ENCODE results near the gene CXCR5.

CXCR5 gene

GRCh38 chr11:118914178-118914918 is 30.7 kb downstream of the CXCR5 start:
- DNase-seq (ENCODE audit: low read depth) = no peak

DNA sequence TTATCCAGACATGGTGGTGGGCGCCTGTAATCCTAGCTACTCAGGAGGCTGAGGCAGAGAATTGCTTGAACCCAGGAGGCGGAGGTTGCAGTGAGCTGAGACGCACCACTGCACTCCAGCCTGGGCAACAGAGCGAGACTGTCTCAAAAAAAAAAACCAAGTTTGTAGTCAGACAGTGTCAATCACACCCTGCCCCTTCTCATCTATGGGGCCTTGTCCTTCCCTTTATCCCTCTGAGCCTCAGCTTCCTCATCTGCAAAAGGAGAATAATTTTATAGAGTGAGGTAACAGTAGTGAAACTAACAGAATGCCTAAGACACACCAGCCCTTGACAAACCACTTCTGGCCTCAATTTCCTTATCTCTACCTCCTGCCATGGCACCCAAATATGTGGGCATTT is 31.3 kb downstream of the CXCR5 start:
- DNase-seq (ENCODE audit: low read depth) = no peak

- no peak for DNase-seq (ENCODE audit: low read depth)
Observed at GRCh38 chr11:118915396-118915795, 31.7 kb downstream of the CXCR5 start.

DNA sequence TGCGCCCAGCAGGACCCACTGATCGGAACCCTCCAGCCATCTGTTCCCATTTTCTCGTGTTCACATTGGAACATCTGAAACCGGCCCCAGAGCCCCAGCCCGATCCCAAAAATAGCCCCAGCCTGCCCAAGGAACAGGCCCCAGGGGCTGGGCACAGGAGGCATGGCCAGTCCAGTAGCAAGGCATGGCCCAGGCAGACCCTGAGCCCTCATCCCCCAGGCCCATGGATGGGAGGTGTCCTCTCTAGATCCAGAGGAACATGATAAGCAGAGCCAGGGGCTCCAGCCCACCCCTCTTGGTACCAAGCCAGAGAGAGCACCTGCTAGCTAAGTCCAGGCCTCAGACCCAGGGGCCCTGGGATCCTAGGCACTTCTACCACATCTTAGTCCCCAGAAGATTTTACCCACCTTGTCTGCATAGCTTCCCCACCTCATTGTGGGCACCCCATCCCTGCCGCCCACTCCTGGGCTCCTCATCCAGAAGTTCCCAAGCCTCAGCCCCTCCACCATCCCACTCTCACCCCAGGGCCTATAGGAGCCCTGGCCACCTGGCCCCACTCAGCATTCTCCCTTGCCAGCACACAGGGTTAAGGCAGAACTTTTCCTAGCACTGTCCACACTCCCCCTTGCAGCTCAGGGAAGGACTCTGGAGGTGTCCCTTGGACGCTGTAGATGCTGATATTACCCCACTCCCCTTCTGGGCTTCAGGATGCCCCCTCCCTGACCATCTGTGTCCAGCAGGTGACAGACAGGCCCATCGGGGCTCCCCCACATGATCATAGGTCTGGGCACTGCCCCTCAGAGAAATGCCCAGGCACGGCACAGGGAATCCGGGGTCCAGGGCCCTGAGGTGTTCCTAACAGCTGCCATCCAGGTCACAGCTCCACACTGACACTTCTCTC is 32.5 kb downstream of the CXCR5 start:
- DNase-seq (ENCODE audit: low read depth) = no peak

GRCh38 chr11:118916842-118917388 is 33.2 kb downstream of the CXCR5 start:
- DNase-seq (ENCODE audit: low read depth) = no peak

GRCh38 chr11:118917481-118918127 is 33.9 kb downstream of the CXCR5 start:
- peak; percentile 80 for DNase-seq (ENCODE audit: low read depth)

DNA sequence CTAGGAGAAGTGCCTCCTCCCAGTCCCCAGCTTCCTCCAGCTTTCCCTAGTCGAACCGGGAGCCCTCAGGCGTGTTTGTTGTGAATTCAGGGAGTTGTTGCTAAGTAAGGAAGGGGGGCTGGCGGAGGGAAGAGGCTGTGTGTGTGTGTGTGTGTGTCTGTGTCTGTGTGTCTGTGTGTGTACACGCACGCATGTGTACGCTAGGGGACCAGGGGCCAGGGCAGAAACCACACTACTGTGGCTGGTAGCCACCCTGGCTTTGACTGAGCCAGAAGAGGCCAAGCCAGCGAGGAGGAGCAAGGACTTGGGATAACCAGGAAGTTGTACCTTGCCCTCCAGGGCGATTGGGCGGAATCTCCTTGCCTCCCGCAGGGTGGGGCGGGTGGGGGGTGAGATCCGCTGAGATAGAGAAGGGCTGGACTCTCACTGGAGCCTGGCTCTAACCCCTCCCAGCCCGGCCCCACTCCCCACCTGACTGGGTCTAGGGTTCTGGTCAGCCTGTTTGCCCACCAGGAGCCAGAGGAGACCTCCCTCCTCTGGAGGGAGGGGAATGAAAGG is 34.5 kb downstream of the CXCR5 start:
- peak; percentile 90 for DNase-seq (ENCODE audit: low read depth)

DNA sequence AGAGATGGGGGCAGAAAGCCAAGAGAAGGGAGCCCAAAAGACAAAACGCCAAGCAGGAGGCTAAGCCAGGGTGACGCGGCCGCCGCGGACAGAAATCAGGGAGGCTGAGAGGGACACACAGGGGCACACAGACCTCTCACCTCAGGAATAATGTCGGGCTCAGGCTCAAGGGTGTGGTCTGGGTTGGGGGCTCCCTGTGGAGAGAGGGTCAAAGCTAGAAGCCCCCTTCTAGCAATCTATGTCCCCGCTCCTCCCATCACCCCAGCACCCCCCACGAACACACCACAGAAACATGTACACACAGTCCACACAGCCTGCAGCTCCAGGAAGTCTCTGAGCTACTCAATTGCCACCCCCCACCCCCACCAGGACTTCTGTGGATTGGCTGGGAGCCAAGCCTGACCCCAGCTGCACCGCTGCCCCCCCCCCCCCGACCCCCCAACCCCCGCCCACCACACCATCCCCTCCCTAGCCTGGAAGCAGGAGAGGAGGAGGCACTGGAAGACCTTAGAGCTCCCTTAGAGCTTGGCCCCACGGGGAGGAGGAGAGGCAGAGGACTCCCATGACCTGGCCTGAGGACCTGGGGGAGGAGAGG is 35.1 kb downstream of the CXCR5 start:
- no peak for DNase-seq (ENCODE audit: low read depth)

GRCh38 chr11:118921121-118921928 is 37.6 kb downstream of the CXCR5 start:
- no peak for DNase-seq (ENCODE audit: low read depth)

- no peak for DNase-seq (ENCODE audit: low read depth)
Observed at GRCh38 chr11:118921929-118922744, 38.4 kb downstream of the CXCR5 start.

- DNase-seq (ENCODE audit: low read depth) = no peak
Observed at GRCh38 chr11:118922745-118923627, 39.3 kb downstream of the CXCR5 start.

- no peak for DNase-seq (ENCODE audit: low read depth)
Observed at GRCh38 chr11:118923721-118924587, 40.3 kb downstream of the CXCR5 start.

DNA sequence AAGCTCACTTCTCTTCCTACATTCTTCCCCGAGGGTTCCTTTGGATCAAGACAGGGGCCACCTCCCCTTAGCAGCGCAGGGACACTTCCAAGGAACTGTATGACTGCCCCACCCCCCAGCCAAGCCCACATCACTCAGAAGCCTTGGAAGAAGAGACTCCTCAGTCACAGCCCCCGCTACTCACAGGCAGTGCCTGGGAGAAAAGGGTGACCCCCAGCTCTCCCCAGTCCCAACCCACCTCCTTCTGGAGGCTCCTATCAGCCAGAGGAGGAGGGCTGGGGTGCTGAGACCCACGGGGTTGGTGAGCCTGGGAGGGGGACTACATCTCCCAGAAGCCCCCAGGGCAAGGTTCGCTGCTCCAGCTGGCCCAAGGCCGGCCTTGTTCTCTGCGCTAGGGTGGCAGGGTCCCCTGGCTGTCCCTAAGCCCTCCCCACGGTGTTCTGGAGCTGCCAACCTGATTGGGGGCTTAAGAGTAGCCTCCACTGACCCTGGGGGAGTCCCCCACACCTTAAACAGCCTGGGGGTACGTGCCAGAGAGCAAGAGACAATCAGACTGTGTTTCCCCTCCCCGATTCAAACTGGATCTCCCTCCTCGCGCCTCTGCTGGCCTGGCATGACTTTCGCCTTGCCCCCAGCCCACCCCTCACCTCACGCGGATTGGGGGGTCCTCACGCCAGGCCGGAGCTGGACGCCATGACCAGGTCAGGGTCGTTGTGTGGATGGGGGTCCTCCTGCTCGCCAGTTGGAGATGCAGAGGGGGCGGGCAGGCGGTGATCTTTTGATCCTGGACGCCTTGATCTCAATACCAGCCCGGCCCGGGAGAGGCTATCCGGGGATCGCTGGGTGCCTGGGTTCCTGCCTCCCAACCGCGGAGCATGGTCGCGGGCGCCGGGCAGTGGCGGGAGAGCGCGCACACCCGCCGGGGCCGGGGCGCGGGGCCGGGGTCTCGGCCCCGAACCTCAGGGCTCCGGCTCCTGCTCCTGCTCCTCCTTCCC is 41.2 kb downstream of the CXCR5 start:
- DNase-seq (ENCODE audit: low read depth) = no peak

GRCh38 chr11:118927554-118928100 is 43.9 kb downstream of the CXCR5 start:
- no peak for DNase-seq (ENCODE audit: low read depth)

- no peak for DNase-seq (ENCODE audit: low read depth)
Observed at GRCh38 chr11:118928101-118928869, 44.6 kb downstream of the CXCR5 start.
